PC-9 (cell line): ENCODE data around the gene CCDC148. TPM values are rescaled to one million over a fixed set of nuclear protein-coding genes. Genes with fewer than 3 reads are reported as not detected.
"Not testable (repeated sequence)": the region's sequence is repeated elsewhere in the genome, so short reads cannot be mapped to it uniquely, and the experiment has no call there.

Experiments used
- BruUV-seq: library from RNA; stranded (reverse); fragments of 400-500 nt; replicated peaks from 2 replicates; lab custom pipeline; 2021; lab: Mats Ljungman, UMichigan
- CTCF ChIA-PET: fragments of 300-600 bp; sonication (Branson Sonifier 250); formaldehyde crosslinking; loops from one replicate; lab custom pipeline; 2022; ENCODE audit warnings: antibody characterized with exemption; lab: Charles Lee
- POLR2A ChIA-PET: fragments of 300-600 bp; sonication (Branson Sonifier 250); formaldehyde crosslinking; loops from one replicate; lab custom pipeline; 2022; ENCODE audit warnings: antibody characterized with exemption; ENCODE audit not compliant: unreplicated experiment; lab: Charles Lee
- DNase-seq, 2 experiments: peaks; one replicate each; pipeline versions ENCODE4 v3.0.0 to v3.0.0-alpha.2; 2015 to 2022; ENCODE audit warnings: mixed read lengths in 1 of 2
- H2AFZ ChIP-seq: fragments of 200-600 bp; sonication (generic); 2 replicates; pipeline ENCODE4 v1.8.1; 2017; ENCODE audit warnings: antibody characterized with exemption
- H3F3A ChIP-seq: fragments of 200-600 bp; sonication (generic); 2 replicates; pipeline ENCODE4 v1.8.1; 2017; ENCODE audit warnings: antibody characterized with exemption, mild to moderate bottlenecking, low read depth; ENCODE audit not compliant: insufficient read depth
- H3K27ac ChIP-seq: fragments of 200-600 bp; sonication (generic); 2 replicates; pipeline ENCODE4 v1.6.1; 2016; ENCODE audit warnings: mixed run types
- H3K27me3 ChIP-seq: fragments of 200-600 bp; sonication (generic); 2 replicates; pipeline ENCODE4 v1.6.1; 2016; ENCODE audit warnings: low read depth, mixed run types; ENCODE audit not compliant: insufficient read depth
- H3K36me3 ChIP-seq: fragments of 200-600 bp; sonication (generic); 2 replicates; pipeline ENCODE4 v1.6.1; 2016; ENCODE audit warnings: low read depth, mixed run types
- H3K4me1 ChIP-seq: fragments of 200-600 bp; sonication (generic); replicated peaks from 2 replicates; pipeline ENCODE4 v1.6.1; 2016; ENCODE audit warnings: mixed run types; ENCODE audit not compliant: insufficient read depth
- H3K4me2 ChIP-seq: fragments of 200-600 bp; sonication (generic); 2 replicates; pipeline ENCODE4 v1.6.1; 2017; ENCODE audit warnings: mixed run types
- H3K4me3 ChIP-seq: fragments of 200-600 bp; sonication (generic); 2 replicates; pipeline ENCODE4 v1.6.1; 2016; ENCODE audit warnings: mixed run types
- H3K79me2 ChIP-seq: fragments of 200-600 bp; sonication (generic); 2 replicates; pipeline ENCODE4 v1.6.1; 2017; ENCODE audit warnings: low read depth, mixed run types
- H3K9me2 ChIP-seq: fragments of 200-600 bp; sonication (generic); 2 replicates; pipeline ENCODE4 v1.8.1; 2017; ENCODE audit warnings: mild to moderate bottlenecking; ENCODE audit not compliant: insufficient read depth
- H3K9me3 ChIP-seq: fragments of 200-600 bp; sonication (generic); 2 replicates; pipeline ENCODE4 v1.8.1; 2016; ENCODE audit warnings: low read depth; ENCODE audit not compliant: insufficient read depth
- H4K20me1 ChIP-seq: fragments of 200-600 bp; sonication (generic); 2 replicates; pipeline ENCODE4 v1.8.1; 2017; ENCODE audit not compliant: insufficient read depth
- CTCF ChIP-seq: fragments of 200-600 bp; sonication (generic); conservative IDR thresholded peaks from 2 replicates; pipeline ENCODE4 v1.6.1; 2017; ENCODE audit warnings: mixed run types, antibody characterized with exemption, mild to moderate bottlenecking, moderate library complexity
- EZH2 ChIP-seq: fragments of 200-600 bp; sonication (generic); IDR thresholded peaks from 2 replicates; pipeline ENCODE4 v1.8.0; 2017; ENCODE audit warnings: antibody characterized with exemption, low read depth
- intact Hi-C: fragments of 100-400 bp; cut with micrococcal nuclease; formaldehyde crosslinking; loops from one replicate; pipeline ENCODE4 v1.10.0; 2022; ENCODE audit not compliant: unreplicated experiment
- total RNA-seq: library from RNA; stranded (reverse); gene quantifications from 2 replicates; pipeline ENCODE4 v1.2.3, GENCODE V29; 2021

CCDC148 gene
- total RNA-seq, 1 experiment from 2014 or later = 1.8 TPM

- POLR2A ChIA-PET = no interaction called here
- Histone ChIP-seq H3K4me2 (no peak overlapping the region), H3K27ac (no peak overlapping the region), H2AFZ (no peak overlapping the region), H3K9me2 (no peaks in the 10 kb centered on the region), H3K79me2 (no peaks in the 10 kb centered on the region), H3K36me3 (no peaks in the 10 kb centered on the region), H4K20me1 (no peaks in the 10 kb centered on the region), H3K9me3 (no peaks in the 10 kb centered on the region), H3K27me3 (no peaks in the 10 kb centered on the region), H3K4me1 (0 out of 2 replicates have a peak, but pooled peaks cover 6% of the 10 kb centered on the region), H3F3A (0 out of 2 replicates have a peak, but pooled peaks cover 3% of the 10 kb centered on the region), H3K4me3 (no peak overlapping the region)
- no TSS peak for BruUV-seq
- TF ChIP-seq EZH2 (no peak), CTCF (no peak)
- CTCF ChIA-PET = no interaction called here
- DNase-seq = no peak
- intact Hi-C loops = no loop called here
Measured at GRCh38 chr2:158357122-158357521, 99.4 kb downstream of the CCDC148 start.

GRCh38 chr2:158351466-158351816 lies 105.1 kb downstream of the CCDC148 start:
- H3K4me2 ChIP-seq, H3K9me3 ChIP-seq, H3K4me3 ChIP-seq, H3F3A ChIP-seq, H3K27ac ChIP-seq, POLR2A ChIA-PET, CTCF ChIA-PET, H4K20me1 ChIP-seq, DNase-seq, intact Hi-C loops, H3K4me1 ChIP-seq, H3K36me3 ChIP-seq, H2AFZ ChIP-seq, H3K9me2 ChIP-seq, H3K27me3 ChIP-seq, BruUV-seq, H3K79me2 ChIP-seq: not testable (repeated sequence)

GRCh38 chr2:158350751-158351465 lies 105.6 kb downstream of the CCDC148 start:
- intact Hi-C loops = not testable (repeated sequence)

GRCh38 chr2:158346032-158346431 lies 110.5 kb downstream of the CCDC148 start:
- POLR2A ChIA-PET = no interaction called here

More at GRCh38 chr2:158350751-158351465, 105.6 kb downstream of the CCDC148 start:
- H3K36me3 ChIP-seq, DNase-seq, H3K27me3 ChIP-seq, BruUV-seq, H3K4me3 ChIP-seq, H4K20me1 ChIP-seq, H3K4me1 ChIP-seq, H3K79me2 ChIP-seq, H3K9me2 ChIP-seq, H3K4me2 ChIP-seq, H2AFZ ChIP-seq, H3K27ac ChIP-seq, CTCF ChIA-PET, H3F3A ChIP-seq, POLR2A ChIA-PET, H3K9me3 ChIP-seq: not testable (repeated sequence)

More at GRCh38 chr2:158346032-158346431, 110.5 kb downstream of the CCDC148 start:
- Histone ChIP-seq H3K9me3 (no peaks in the 10 kb centered on the region), H3K4me2 (no peak overlapping the region), H3F3A (no peaks in the 10 kb centered on the region), H3K4me1 (no peaks in the 10 kb centered on the region), H4K20me1 (no peaks in the 10 kb centered on the region), H3K27ac (no peak overlapping the region), H3K79me2 (no peaks in the 10 kb centered on the region), H3K4me3 (no peak overlapping the region), H2AFZ (no peak overlapping the region), H3K27me3 (no peaks in the 10 kb centered on the region), H3K9me2 (no peaks in the 10 kb centered on the region), H3K36me3 (no peaks in the 10 kb centered on the region)
- CTCF ChIA-PET = no interaction called here
- intact Hi-C loops = no loop called here
- no TSS peak for BruUV-seq
- no peak for DNase-seq
- no peak for TF ChIP-seq CTCF
- no peak for TF ChIP-seq EZH2
